CD4-positive, alpha-beta T cell (primary cell): Measurements from ENCODE around the gene PARD3B. TPM values are rescaled to one million over a fixed set of nuclear protein-coding genes. Genes with fewer than 3 reads are reported as not detected.
A peak's percentile ranks its signal among the peaks of the same experiment; 100 is the strongest.

Experiments used
- ATAC-seq: fragments of 200-7000 bp; cut with Tn5 transposase; one replicate; pipeline ENCODE4 v1.10.0; 2022; ENCODE audit warnings: mild to moderate bottlenecking; ENCODE audit not compliant: poor library complexity
- CTCF ChIA-PET: fragments of 350-600 bp; sonication (Branson Sonifier 250); formaldehyde crosslinking; loops from one replicate; lab custom pipeline; 2021; ENCODE audit warnings: antibody characterized with exemption, inconsistent platforms; lab: Charles Lee
- POLR2A ChIA-PET: fragments of 350-600 bp; sonication (Branson Sonifier 250); formaldehyde crosslinking; loops from one replicate; lab custom pipeline; 2021; ENCODE audit warnings: antibody characterized with exemption, inconsistent platforms; lab: Charles Lee
- DNase-seq, 14 experiments: peaks; one replicate each; pipeline ENCODE4 v3.0.0-alpha.2; 2013 to 2020; ENCODE audit warnings: mixed read lengths in 2 of 14
- H3K27ac ChIP-seq, 2 donors: one replicate each; pipeline versions ENCODE4 v1.5.1 to v1.7.0; 2013; ENCODE audit warnings: low read length in 2 of 2, low read depth in 1 of 2, mild to moderate bottlenecking in 1 of 2
- H3K27me3 ChIP-seq, 2 experiments: 1 replicate in 1 of 2; 2 replicates in 1 of 2; pipeline versions ENCODE4 v1.6.1 to v1.7.0; 2013; ENCODE audit warnings: low read length in 2 of 2, control low read depth in 1 of 2, mild to moderate bottlenecking in 1 of 2, moderate library complexity in 1 of 2; ENCODE audit not compliant: insufficient read depth in 2 of 2, control insufficient read depth in 1 of 2
- H3K36me3 ChIP-seq: one replicate; pipeline ENCODE4 v1.6.1; 2013; ENCODE audit warnings: low read length, control low read depth; ENCODE audit not compliant: insufficient read depth
- H3K4me1 ChIP-seq: one replicate; pipeline ENCODE4 v1.6.1; 2013; ENCODE audit warnings: low read length, control low read depth; ENCODE audit not compliant: insufficient read depth
- H3K4me3 ChIP-seq: one replicate; pipeline ENCODE4 v1.5.1; 2013; ENCODE audit warnings: mild to moderate bottlenecking, low read length, moderate library complexity
- H3K9me3 ChIP-seq, 2 experiments: 1 replicate in 1 of 2; 2 replicates in 1 of 2; pipeline versions ENCODE4 v1.6.1 to v1.7.0; 2013; ENCODE audit warnings: low read length in 2 of 2, mild to moderate bottlenecking in 2 of 2, control low read depth in 1 of 2, moderate library complexity in 1 of 2; ENCODE audit not compliant: control insufficient read depth in 1 of 2, insufficient read depth in 1 of 2
- H3K27ac Mint-ChIP-seq: one replicate; pipeline ENCODE4 v1.8.0; 2020; ENCODE audit warnings: mixed read lengths
- H3K27me3 Mint-ChIP-seq: one replicate; pipeline ENCODE4 v1.8.0; 2021; ENCODE audit warnings: mixed read lengths
- H3K36me3 Mint-ChIP-seq: one replicate; pipeline ENCODE4 v1.8.0; 2021; ENCODE audit warnings: low read depth, mixed read lengths
- H3K4me1 Mint-ChIP-seq: one replicate; pipeline ENCODE4 v1.8.0; 2021; ENCODE audit warnings: low read depth, mixed read lengths
- H3K4me3 Mint-ChIP-seq: one replicate; pipeline ENCODE4 v1.8.0; 2020; ENCODE audit warnings: mild to moderate bottlenecking, mixed read lengths
- H3K9me3 Mint-ChIP-seq: one replicate; pipeline ENCODE4 v1.8.0; 2020; ENCODE audit warnings: mixed read lengths
- CTCF ChIP-seq: fragments of 200-600 bp; IDR thresholded peaks from one replicate; pipeline ENCODE4 v1.8.0; 2022; ENCODE audit warnings: antibody characterized with exemption, mild to moderate bottlenecking
- intact Hi-C, 2 experiments: fragments of 100-400 bp; cut with DNase I in 1 of 2; cut with micrococcal nuclease in 1 of 2; formaldehyde crosslinking; loops; one replicate each; pipeline versions ENCODE4 v1.15.1 to v1.9.0; 2023 to 2025; cut with DNase I, micrococcal nuclease
- total RNA-seq, 174 experiments: library from RNA in 2 of 174; stranded (reverse) in 2 of 174; gene quantifications; one replicate each; pipeline ENCODE4 v1.2.3 and lab custom pipeline; 2021 to 2026

The PARD3B gene
- total RNA-seq, 2 experiments from 2014 or later = 0.87 to 1.9 TPM

GRCh38 chr2:205033431-205033830 lies 488.2 kb downstream of the PARD3B start:
- no peak overlapping the region for H3K27ac ChIP-seq
- Mint-ChIP-seq H3K4me3 (no peak overlapping the region), H3K9me3 (no peaks in the 10 kb centered on the region), H3K36me3 (no peaks in the 10 kb centered on the region), H3K27ac (peak overlapping the region; percentile 29), H3K27me3 (no peaks in the 10 kb centered on the region), H3K4me1 (peaks cover 52% of the 10 kb centered on the region)
- peaks cover 5% of the 10 kb centered on the region for H3K4me1 ChIP-seq
- H3K4me3 ChIP-seq = no peak overlapping the region
- no peaks in the 10 kb centered on the region for H3K9me3 ChIP-seq
- no peaks in the 10 kb centered on the region for H3K36me3 ChIP-seq
- ChIA-PET CTCF (no interaction called here), POLR2A (interaction anchor here (1.0 to 2.0 kb wide), 6 partner anchors 25 to 152 kb away, joined by 3 to 8 read pairs (median 4); no protein-coding TSS in a partner anchor)
- ATAC-seq (no peak), DNase-seq (no peak)
- TF ChIP-seq CTCF = no peak
- intact Hi-C loops = no loop called here
- no peaks in the 10 kb centered on the region for H3K27me3 ChIP-seq

GRCh38 chr2:205034034-205034433 lies 488.8 kb downstream of the PARD3B start:
- Mint-ChIP-seq H3K4me3 (peak overlapping the region; percentile 15), H3K27ac (peak overlapping the region; percentile 29), H3K27me3 (no peaks in the 10 kb centered on the region), H3K36me3 (no peaks in the 10 kb centered on the region), H3K4me1 (peaks cover 48% of the 10 kb centered on the region), H3K9me3 (no peaks in the 10 kb centered on the region)
- peaks cover 5% of the 10 kb centered on the region for H3K4me1 ChIP-seq
- H3K27ac ChIP-seq = no peak overlapping the region
- ChIA-PET POLR2A (interaction anchor here (1.0 to 2.0 kb wide), 6 partner anchors 26 to 153 kb away, joined by 3 to 8 read pairs (median 4); no protein-coding TSS in a partner anchor), CTCF (no interaction called here)
- TF ChIP-seq CTCF = no peak
- ATAC-seq (peak; percentile 84), DNase-seq (peak in 2 of 14 experiments; percentile 12 to 45)
- H3K9me3 ChIP-seq = no peaks in the 10 kb centered on the region
- intact Hi-C loops = no loop called here
- no peaks in the 10 kb centered on the region for H3K36me3 ChIP-seq
- no peaks in the 10 kb centered on the region for H3K27me3 ChIP-seq
- H3K4me3 ChIP-seq = no peak overlapping the region

DNA sequence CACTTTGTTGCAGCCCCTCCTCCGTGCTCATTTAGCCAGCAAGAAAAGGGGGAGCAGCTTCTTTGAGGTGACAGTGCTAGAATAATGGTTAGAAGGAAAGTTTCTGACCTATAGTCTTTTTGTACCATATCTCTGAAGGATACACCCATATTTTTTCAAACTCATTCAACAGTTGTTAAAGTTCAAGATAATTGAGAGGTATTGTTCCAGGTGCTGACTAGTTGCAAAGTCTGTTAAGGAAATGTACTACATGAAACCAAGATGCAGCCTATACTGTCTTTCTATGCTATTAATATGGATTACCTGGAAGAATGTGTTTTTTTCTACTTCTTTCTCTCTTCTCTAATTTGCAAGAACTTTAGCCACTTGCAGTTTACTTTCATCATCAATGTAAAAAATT lies 495.0 kb downstream of the PARD3B start:
- no peaks in the 10 kb centered on the region for H3K27me3 ChIP-seq
- no peak overlapping the region for H3K4me3 Mint-ChIP-seq
- intact Hi-C loops = no loop called here
- peaks cover 2% of the 10 kb centered on the region for H3K4me1 Mint-ChIP-seq
- H3K4me1 ChIP-seq = no peaks in the 10 kb centered on the region
- no peaks in the 10 kb centered on the region for H3K9me3 ChIP-seq
- no peak overlapping the region for H3K27ac ChIP-seq
- H3K27me3 Mint-ChIP-seq = no peaks in the 10 kb centered on the region
- no peak overlapping the region for H3K4me3 ChIP-seq
- no peak for ATAC-seq
- no peaks in the 10 kb centered on the region for H3K36me3 Mint-ChIP-seq
- H3K36me3 ChIP-seq = no peaks in the 10 kb centered on the region
- H3K27ac Mint-ChIP-seq = no peak overlapping the region
- no peak for TF ChIP-seq CTCF
- ChIA-PET POLR2A (no interaction called here), CTCF (no interaction called here)
- H3K9me3 Mint-ChIP-seq = peaks cover 3% of the 10 kb centered on the region
- no peak for DNase-seq
